OCI-LY1 (cell line): ENCODE measurements around the gene OR8G5.

Experiments used
- H2AFZ ChIP-seq: fragments of 200-600 bp; sonication (generic), shearing (Covaris generic); 2 replicates; pipeline ENCODE4 v1.6.0; 2014; ENCODE audit warnings: antibody characterized with exemption, mild to moderate bottlenecking, low read length
- H3F3A ChIP-seq: fragments of 200-600 bp; sonication (generic), shearing (Covaris generic); 2 replicates; pipeline ENCODE4 v1.6.0; 2014; ENCODE audit warnings: mild to moderate bottlenecking, antibody characterized with exemption, low read length, moderate library complexity; ENCODE audit not compliant: insufficient read depth
- H3K27ac ChIP-seq: fragments of 200-600 bp; sonication (generic); 2 replicates; pipeline ENCODE4 v1.5.1; 2014; ENCODE audit warnings: low read length, mixed run types, mild to moderate bottlenecking, low read depth; ENCODE audit not compliant: poor library complexity, severe bottlenecking
- H3K27me3 ChIP-seq: fragments of 200-600 bp; sonication (generic); 2 replicates; pipeline ENCODE4 v1.6.0; 2014; ENCODE audit warnings: antibody characterized with exemption, mild to moderate bottlenecking, low read length, moderate library complexity; ENCODE audit not compliant: insufficient read depth
- H3K36me3 ChIP-seq: fragments of 200-600 bp; sonication (generic); 2 replicates; pipeline ENCODE4 v1.6.1; 2014; ENCODE audit warnings: mild to moderate bottlenecking, antibody characterized with exemption, low read length, moderate library complexity, mixed read lengths; ENCODE audit not compliant: insufficient read depth
- H3K4me1 ChIP-seq: fragments of 200-600 bp; sonication (generic); 2 replicates; pipeline ENCODE4 v1.5.1; 2014; ENCODE audit warnings: mild to moderate bottlenecking, low read length, moderate library complexity; ENCODE audit not compliant: insufficient read depth, severe bottlenecking
- H3K4me2 ChIP-seq: fragments of 200-600 bp; sonication (generic), shearing (Covaris generic); 2 replicates; pipeline ENCODE4 v1.6.1; 2014; ENCODE audit warnings: low read length
- H3K4me3 ChIP-seq: fragments of 200-600 bp; sonication (generic); 2 replicates; pipeline ENCODE4 v1.5.1; 2014; ENCODE audit warnings: low read length, low read depth, mild to moderate bottlenecking, mixed read lengths; ENCODE audit not compliant: poor library complexity, severe bottlenecking
- H3K79me2 ChIP-seq: fragments of 200-600 bp; shearing (Covaris generic); 2 replicates; pipeline ENCODE4 v1.6.1; 2016; ENCODE audit warnings: mixed run types, low read length, mixed read lengths; ENCODE audit not compliant: insufficient read depth
- H3K9ac ChIP-seq: fragments of 200-600 bp; sonication (generic), shearing (Covaris generic); 2 replicates; pipeline ENCODE4 v1.6.1; 2014; ENCODE audit warnings: mild to moderate bottlenecking, low read length, mixed read lengths
- H3K9me2 ChIP-seq: fragments of 200-600 bp; sonication (generic), shearing (Covaris generic); 2 replicates; pipeline ENCODE4 v1.6.1; 2014; ENCODE audit warnings: low read depth, mild to moderate bottlenecking, low read length, mixed read lengths
- H3K9me3 ChIP-seq: fragments of 200-600 bp; shearing (Covaris generic); 2 replicates; pipeline ENCODE4 v1.6.1; 2014; ENCODE audit warnings: low read length, mixed read lengths
- H4K20me1 ChIP-seq: fragments of 200-600 bp; sonication (generic), shearing (Covaris generic); 2 replicates; pipeline ENCODE4 v1.6.0; 2016; ENCODE audit warnings: mild to moderate bottlenecking, low read length; ENCODE audit not compliant: insufficient read depth
- CTCF ChIP-seq: fragments of 200-600 bp; sonication (generic), shearing (Covaris generic); IDR thresholded peaks from 2 replicates; pipeline ENCODE4 v1.5.1; 2017; ENCODE audit warnings: mild to moderate bottlenecking, antibody characterized with exemption, low read length, moderate library complexity, mixed read lengths
- EZH2 ChIP-seq: fragments of 200-600 bp; sonication (generic), shearing (Covaris generic); IDR thresholded peaks from 2 replicates; pipeline ENCODE4 v1.8.0; 2017; ENCODE audit warnings: borderline replicate concordance, mixed run types, mild to moderate bottlenecking, antibody characterized with exemption, low read length, moderate library complexity, mixed read lengths

OR8G5 gene

GRCh38 chr11:124301548-124301947 lies 45.4 kb downstream of the OR8G5 start:
- H3K27ac ChIP-seq: no peak overlapping the region
- H3K4me1 ChIP-seq: no peaks in the 10 kb centered on the region
- no peak overlapping the region for H2AFZ ChIP-seq
- H3K4me2 ChIP-seq: no peak overlapping the region
- H3K9me2 ChIP-seq: no peaks in the 10 kb centered on the region
- no peaks in the 10 kb centered on the region for H3F3A ChIP-seq
- H3K9ac ChIP-seq: no peak overlapping the region
- H4K20me1 ChIP-seq: no peaks in the 10 kb centered on the region
- H3K9me3 ChIP-seq: no peaks in the 10 kb centered on the region
- no peaks in the 10 kb centered on the region for H3K27me3 ChIP-seq
- no peaks in the 10 kb centered on the region for H3K79me2 ChIP-seq
- H3K36me3 ChIP-seq: no peaks in the 10 kb centered on the region
- no peak overlapping the region for H3K4me3 ChIP-seq
- no peak for TF ChIP-seq CTCF
- TF ChIP-seq EZH2: no peak

DNA sequence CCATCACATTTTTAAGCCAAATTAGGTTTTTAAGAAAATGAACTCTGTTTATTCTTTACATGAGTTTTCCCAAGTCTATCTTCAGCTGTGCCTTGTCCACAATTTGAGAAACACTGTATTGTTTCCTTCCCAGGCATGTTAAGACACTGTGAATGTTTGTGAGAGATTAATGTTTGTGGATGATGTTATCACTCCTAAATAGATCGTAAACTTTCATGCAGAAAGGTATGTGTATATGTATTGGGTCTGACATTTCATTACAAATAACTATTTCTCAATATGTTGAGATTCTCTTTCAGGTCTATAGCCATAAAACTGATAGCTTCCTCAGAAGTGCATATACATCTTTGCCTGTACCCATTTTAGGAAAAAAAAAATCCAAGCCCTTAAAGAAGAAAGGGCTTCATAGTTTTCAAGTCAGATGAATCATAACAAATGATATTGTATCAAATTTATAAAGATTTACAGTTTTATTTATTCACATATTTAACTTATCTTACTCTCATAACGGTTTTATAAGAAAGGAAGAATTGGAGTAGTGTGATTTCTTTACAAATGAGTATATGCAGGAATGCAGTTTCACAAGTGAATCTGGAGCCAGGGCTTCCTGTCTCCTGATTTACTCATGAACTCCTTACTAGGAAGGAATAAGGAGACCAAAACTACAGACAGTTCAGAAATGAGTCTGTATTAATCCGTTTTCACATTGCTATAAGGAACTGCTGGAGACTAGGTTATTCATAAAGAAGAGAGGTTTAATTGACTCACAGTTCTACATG lies 46.4 kb downstream of the OR8G5 start:
- Histone ChIP-seq H3K79me2 (no peaks in the 10 kb centered on the region), H3F3A (no peaks in the 10 kb centered on the region), H4K20me1 (no peaks in the 10 kb centered on the region), H2AFZ (no peak overlapping the region), H3K4me2 (no peak overlapping the region), H3K4me1 (no peaks in the 10 kb centered on the region), H3K4me3 (no peak overlapping the region), H3K9me2 (no peaks in the 10 kb centered on the region), H3K9me3 (no peaks in the 10 kb centered on the region), H3K27ac (no peak overlapping the region), H3K9ac (no peak overlapping the region), H3K36me3 (no peaks in the 10 kb centered on the region), H3K27me3 (no peaks in the 10 kb centered on the region)
- TF ChIP-seq CTCF: no peak
- TF ChIP-seq EZH2: no peak

DNA sequence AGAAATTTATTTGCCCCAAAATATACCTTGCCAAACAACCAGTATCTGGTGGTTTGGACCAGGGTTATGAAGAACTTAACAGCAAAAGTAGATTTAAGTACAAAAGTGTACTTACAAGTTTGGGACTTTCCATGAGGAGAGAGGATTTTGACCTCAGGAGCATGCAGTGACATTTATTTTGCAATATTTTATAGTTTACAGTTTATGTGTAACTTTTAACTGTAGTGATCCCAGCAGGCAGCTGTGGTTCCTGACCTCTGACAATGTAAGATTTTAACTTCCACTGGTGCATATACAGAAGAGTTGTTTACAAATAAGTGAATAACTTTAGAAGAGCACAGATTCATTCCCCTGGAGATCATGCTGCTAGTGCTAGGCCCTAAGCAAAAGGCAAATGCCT lies 50.9 kb downstream of the OR8G5 start:
- no peaks in the 10 kb centered on the region for H3K9me2 ChIP-seq
- H2AFZ ChIP-seq: no peak overlapping the region
- H4K20me1 ChIP-seq: no peaks in the 10 kb centered on the region
- TF ChIP-seq EZH2 (no peak), CTCF (no peak)
- H3K27ac ChIP-seq: no peak overlapping the region
- H3K9me3 ChIP-seq: no peaks in the 10 kb centered on the region
- H3K36me3 ChIP-seq: no peaks in the 10 kb centered on the region
- no peak overlapping the region for H3K4me3 ChIP-seq
- no peak overlapping the region for H3K9ac ChIP-seq
- no peaks in the 10 kb centered on the region for H3K27me3 ChIP-seq
- no peaks in the 10 kb centered on the region for H3F3A ChIP-seq
- no peaks in the 10 kb centered on the region for H3K4me1 ChIP-seq
- no peaks in the 10 kb centered on the region for H3K79me2 ChIP-seq
- H3K4me2 ChIP-seq: no peak overlapping the region
